Activated naive CD4-positive, alpha-beta T cell (primary cell): ENCODE data around the gene NOC2L.
"Not testable (repeated sequence)": the region's sequence is repeated elsewhere in the genome, so short reads cannot be mapped to it uniquely, and the experiment has no call there.

Experiments used
- DNase-seq, 4 experiments: peaks; one replicate each; lab custom pipeline; 2025; lab: John Stamatoyannopoulos, UW

The NOC2L gene

GRCh38 chr1:962381-963300 lies 3.6 kb upstream of the NOC2L start:
- DNase-seq: no peak

- DNase-seq: no peak
Observed at GRCh38 chr1:961132-961669, 2.1 kb upstream of the NOC2L start.

- peak; percentile 52 to 77 (median 62) for DNase-seq
Observed at GRCh38 chr1:960363-961131, 1.5 kb upstream of the NOC2L start, which contains the start of gene KLHL17. Gene KLHL17, plus strand, starts transcription at chr1:960584. Its CDS starts 110 bp downstream, at chr1:960694.

GRCh38 chr1:959731-960362 lies 791 bp upstream of the NOC2L start:
- no peak for DNase-seq

GRCh38 chr1:956636-957035 lies 2.4 kb downstream of the NOC2L start:
- no peak for DNase-seq

- DNase-seq: no peak
Observed at GRCh38 chr1:955474-955873, 3.6 kb downstream of the NOC2L start.

GRCh38 chr1:954927-955326 lies 4.1 kb downstream of the NOC2L start:
- no peak for DNase-seq

- no peak for DNase-seq
Observed at GRCh38 chr1:953524-954320, 5.3 kb downstream of the NOC2L start.

- DNase-seq: no peak
Observed at GRCh38 chr1:952603-953002, 6.5 kb downstream of the NOC2L start.

- DNase-seq: no peak
Observed at GRCh38 chr1:952201-952600, 6.9 kb downstream of the NOC2L start.

GRCh38 chr1:951364-951763 lies 7.7 kb downstream of the NOC2L start:
- no peak for DNase-seq

GRCh38 chr1:950881-951280 lies 8.2 kb downstream of the NOC2L start:
- DNase-seq: no peak

- no peak for DNase-seq
Observed at GRCh38 chr1:950268-950667, 8.8 kb downstream of the NOC2L start.

- DNase-seq: no peak
Observed at GRCh38 chr1:947958-948357, 11.1 kb downstream of the NOC2L start.

- not testable (repeated sequence) for DNase-seq
Observed at GRCh38 chr1:946811-947210, 12.2 kb downstream of the NOC2L start.

GRCh38 chr1:945688-946556 lies 13.1 kb downstream of the NOC2L start:
- DNase-seq: no peak

GRCh38 chr1:944341-945325 lies 14.4 kb downstream of the NOC2L start:
- no peak for DNase-seq

GRCh38 chr1:943545-944340 lies 15.3 kb downstream of the NOC2L start:
- DNase-seq: no peak
